Mesendoderm (in vitro differentiated cells): ENCODE results near the gene ICE1.
"Not testable (repeated sequence)": the region's sequence is repeated elsewhere in the genome, so short reads cannot be mapped to it uniquely, and the experiment has no call there.

Experiments
- DNase-seq: peaks from one replicate; pipeline ENCODE4 v3.0.0; 2013
- H2AK5ac ChIP-seq: 2 replicates; pipeline ENCODE4 v1.6.1; 2013; ENCODE audit warnings: low read length, inconsistent platforms
- H2BK120ac ChIP-seq: 2 replicates; pipeline ENCODE4 v1.6.1; 2013; ENCODE audit warnings: low read depth, mild to moderate bottlenecking, low read length, moderate library complexity, mixed read lengths
- H2BK15ac ChIP-seq: replicated peaks from 2 replicates; pipeline ENCODE4 v1.6.1; 2013; ENCODE audit warnings: low read depth, mild to moderate bottlenecking, moderate library complexity
- H2BK5ac ChIP-seq: 2 replicates; pipeline ENCODE4 v1.6.1; 2013; ENCODE audit warnings: low read length, inconsistent platforms
- H3K18ac ChIP-seq: 2 replicates; pipeline ENCODE4 v1.6.1; 2013; ENCODE audit warnings: mild to moderate bottlenecking, low read length, mixed read lengths
- H3K23ac ChIP-seq: one replicate; pipeline ENCODE4 v1.6.1; 2013; ENCODE audit warnings: low read length
- H3K27ac ChIP-seq: 2 replicates; pipeline ENCODE4 v1.5.1; 2013; ENCODE audit warnings: low read depth, mild to moderate bottlenecking, inconsistent platforms, low read length, moderate library complexity
- H3K27me3 ChIP-seq: 2 replicates; pipeline ENCODE4 v1.6.1; 2013; ENCODE audit warnings: low read length, control low read depth, mild to moderate bottlenecking, inconsistent platforms; ENCODE audit not compliant: insufficient read depth, poor library complexity
- H3K36me3 ChIP-seq: 2 replicates; pipeline ENCODE4 v1.6.1; 2013; ENCODE audit warnings: low read length, inconsistent platforms; ENCODE audit not compliant: control insufficient read depth, insufficient read depth
- H3K4ac ChIP-seq: one replicate; pipeline ENCODE4 v1.6.1; 2013; ENCODE audit warnings: low read depth, mild to moderate bottlenecking, low read length, moderate library complexity
- H3K4me1 ChIP-seq: 2 replicates; pipeline ENCODE4 v1.6.1; 2013; ENCODE audit warnings: low read depth, low read length, inconsistent platforms; ENCODE audit not compliant: control insufficient read depth
- H3K4me2 ChIP-seq: 2 replicates; pipeline ENCODE4 v1.6.1; 2013; ENCODE audit warnings: low read length
- H3K4me3 ChIP-seq: 2 replicates; pipeline ENCODE4 v1.5.1; 2013; ENCODE audit warnings: mild to moderate bottlenecking, low read length
- H3K56ac ChIP-seq: one replicate; pipeline ENCODE4 v1.6.1; 2013; ENCODE audit warnings: low read length
- H3K79me1 ChIP-seq: 2 replicates; pipeline ENCODE4 v1.6.1; 2013; ENCODE audit warnings: low read length, inconsistent platforms
- H3K79me2 ChIP-seq: 2 replicates; pipeline ENCODE4 v1.6.1; 2013; ENCODE audit warnings: mild to moderate bottlenecking, low read length; ENCODE audit not compliant: control insufficient read depth, insufficient read depth
- H3K9ac ChIP-seq: 2 replicates; pipeline ENCODE4 v1.6.1; 2013; ENCODE audit warnings: low read length, inconsistent platforms
- H4K5ac ChIP-seq: one replicate; pipeline ENCODE4 v1.6.1; 2013; ENCODE audit warnings: low read length
- H4K8ac ChIP-seq: one replicate; pipeline ENCODE4 v1.6.1; 2013; ENCODE audit warnings: low read depth, mild to moderate bottlenecking, control low read depth, low read length, moderate library complexity
- WGBS: extraction: QIAGEN DNeasy Blood & Tissue Kit; methylation state at CpG from one replicate; pipeline ENCODE4 v1.1.7; 2013; ENCODE audit warnings: low lambda C conversion rate, missing lambda C conversion rate; ENCODE audit not compliant: insufficient coverage; ENCODE audit errors: extremely low coverage; 5-methylcytosine and 5-hydroxymethylcytosine counted together

ICE1 gene

GRCh38 chr5:5512543-5512942 lies 90.1 kb downstream of the ICE1 start:
- Histone ChIP-seq H3K36me3 (no peaks in the 10 kb centered on the region), H3K23ac (no peak overlapping the region), H3K4me3 (no peak overlapping the region), H3K4me1 (no peaks in the 10 kb centered on the region), H3K18ac (no peak overlapping the region), H2BK120ac (no peak overlapping the region), H2BK15ac (no peak overlapping the region), H3K9ac (no peak overlapping the region), H2AK5ac (no peak overlapping the region), H3K27ac (no peak overlapping the region), H3K27me3 (no peaks in the 10 kb centered on the region), H3K79me2 (no peaks in the 10 kb centered on the region), H2BK5ac (no peak overlapping the region), H4K8ac (no peak overlapping the region), H3K4me2 (no peak overlapping the region), H4K5ac (no peak overlapping the region), H3K79me1 (no peaks in the 10 kb centered on the region), H3K4ac (no peak overlapping the region), H3K56ac (no peak overlapping the region)
- DNase-seq, result no peak
- no CpG with 5 or more reads among the region's 4 CpGs for WGBS

- not testable (repeated sequence) for H3K4me3 ChIP-seq, H3K9ac ChIP-seq, H3K56ac ChIP-seq, H2AK5ac ChIP-seq, H2BK15ac ChIP-seq, H3K4me1 ChIP-seq, H3K23ac ChIP-seq, H3K27ac ChIP-seq, H3K79me1 ChIP-seq, H3K4ac ChIP-seq, H3K79me2 ChIP-seq, H4K8ac ChIP-seq, H3K4me2 ChIP-seq, H2BK5ac ChIP-seq, H2BK120ac ChIP-seq, H3K27me3 ChIP-seq, H3K18ac ChIP-seq, DNase-seq, H4K5ac ChIP-seq, H3K36me3 ChIP-seq
- no CpG with 5 or more reads among the region's 4 CpGs for WGBS
Measured at GRCh38 chr5:5520622-5521021, 98.1 kb downstream of the ICE1 start.

- Histone ChIP-seq H3K18ac (peak overlapping the region; percentile 60), H2BK15ac (no peak overlapping the region), H3K56ac (no peak overlapping the region), H3K27ac (no peak overlapping the region), H3K4me3 (no peak overlapping the region), H3K79me2 (no peaks in the 10 kb centered on the region), H4K5ac (no peak overlapping the region), H3K23ac (no peak overlapping the region), H3K4me2 (no peak overlapping the region), H2BK120ac (no peak overlapping the region), H4K8ac (no peak overlapping the region), H3K27me3 (no peaks in the 10 kb centered on the region), H3K4me1 (no peaks in the 10 kb centered on the region), H3K9ac (no peak overlapping the region), H2BK5ac (no peak overlapping the region), H3K4ac (peak overlapping the region; percentile 31), H3K79me1 (no peaks in the 10 kb centered on the region), H2AK5ac (no peak overlapping the region), H3K36me3 (no peaks in the 10 kb centered on the region)
- WGBS, result no CpG with 5 or more reads among the region's 8 CpGs
- DNase-seq, result no peak
Measured at GRCh38 chr5:5521029-5521428, 98.6 kb downstream of the ICE1 start.

GRCh38 chr5:5521478-5521877 lies 99.0 kb downstream of the ICE1 start:
- Histone ChIP-seq H3K4ac (no peak overlapping the region), H3K36me3 (no peaks in the 10 kb centered on the region), H4K8ac (no peak overlapping the region), H3K27ac (no peak overlapping the region), H3K23ac (no peak overlapping the region), H3K56ac (no peak overlapping the region), H3K79me1 (no peaks in the 10 kb centered on the region), H4K5ac (no peak overlapping the region), H2AK5ac (no peak overlapping the region), H3K9ac (no peak overlapping the region), H3K79me2 (no peaks in the 10 kb centered on the region), H2BK120ac (no peak overlapping the region), H3K18ac (no peak overlapping the region), H2BK15ac (no peak overlapping the region), H3K4me1 (no peaks in the 10 kb centered on the region), H3K4me3 (no peak overlapping the region), H3K27me3 (no peaks in the 10 kb centered on the region), H3K4me2 (no peak overlapping the region), H2BK5ac (no peak overlapping the region)
- no CpG with 5 or more reads among the region's 2 CpGs for WGBS
- DNase-seq, result no peak

- Histone ChIP-seq H3K27ac (no peak overlapping the region), H3K4me3 (no peak overlapping the region), H3K27me3 (no peaks in the 10 kb centered on the region), H3K18ac (no peak overlapping the region), H4K5ac (no peak overlapping the region), H2BK15ac (no peak overlapping the region), H2BK120ac (no peak overlapping the region), H3K9ac (no peak overlapping the region), H2BK5ac (no peak overlapping the region), H3K79me1 (no peaks in the 10 kb centered on the region), H3K56ac (no peak overlapping the region), H3K23ac (no peak overlapping the region), H3K4me1 (no peaks in the 10 kb centered on the region), H3K79me2 (no peaks in the 10 kb centered on the region), H3K4ac (no peak overlapping the region), H4K8ac (no peak overlapping the region), H2AK5ac (no peak overlapping the region), H3K4me2 (no peak overlapping the region), H3K36me3 (no peaks in the 10 kb centered on the region)
- no CpG with 5 or more reads among the region's 2 CpGs for WGBS
- no peak for DNase-seq
Measured at GRCh38 chr5:5522336-5522735, 99.9 kb downstream of the ICE1 start.

GRCh38 chr5:5523066-5523505 lies 100.6 kb downstream of the ICE1 start:
- Histone ChIP-seq H2BK120ac (no peak overlapping the region), H2BK5ac (no peak overlapping the region), H3K79me2 (no peaks in the 10 kb centered on the region), H3K23ac (no peak overlapping the region), H3K9ac (no peak overlapping the region), H3K56ac (no peak overlapping the region), H4K5ac (no peak overlapping the region), H3K79me1 (no peaks in the 10 kb centered on the region), H3K4me1 (no peaks in the 10 kb centered on the region), H3K36me3 (no peaks in the 10 kb centered on the region), H3K4ac (no peak overlapping the region), H3K27ac (no peak overlapping the region), H3K4me3 (no peak overlapping the region), H4K8ac (no peak overlapping the region), H2AK5ac (no peak overlapping the region), H2BK15ac (no peak overlapping the region), H3K4me2 (no peak overlapping the region), H3K18ac (no peak overlapping the region), H3K27me3 (no peaks in the 10 kb centered on the region)
- WGBS, result no CpG with 5 or more reads among the region's 6 CpGs
- DNase-seq, result peak; percentile 16
